Right atrium auricular region (tissue), 2 donors: ENCODE results near the gene FMNL2. TPM values are rescaled to one million over a fixed set of nuclear protein-coding genes. Genes with fewer than 3 reads are reported as not detected.

Experiments used
- DNase-seq: peaks from one replicate; pipeline ENCODE4 v3.0.0-alpha.2; 2019; ENCODE audit warnings: low spot score
- H3K27ac ChIP-seq, 2 donors: fragments of 200-600 bp; sonication (generic); 1 replicate in 1 of 2; 2 replicates in 1 of 2; pipeline ENCODE4 v1.5.1; 2016 to 2019
- H3K27me3 ChIP-seq, 2 donors: fragments of 200-600 bp; sonication (generic); one replicate each; pipeline versions ENCODE4 v1.5.1 to v1.6.0; 2017 to 2019
- H3K36me3 ChIP-seq: fragments of 200-600 bp; sonication (generic); one replicate; pipeline ENCODE4 v1.5.1; 2016
- H3K4me1 ChIP-seq, 2 donors: fragments of 200-600 bp; sonication (generic); one replicate each; pipeline versions ENCODE4 v1.5.1 to v1.6.0; 2017 to 2019
- H3K4me3 ChIP-seq, 2 donors: fragments of 200-600 bp; sonication (generic); 1 replicate in 1 of 2; 2 replicates in 1 of 2; pipeline ENCODE4 v1.5.1; 2017 to 2019; ENCODE audit warnings: mild to moderate bottlenecking in 1 of 2, moderate library complexity in 1 of 2
- H3K9me3 ChIP-seq, 2 donors: fragments of 200-600 bp; sonication (generic); one replicate each; pipeline ENCODE4 v1.5.1; 2019
- CTCF ChIP-seq, 2 donors: fragments of 200-600 bp; sonication (generic); IDR thresholded peaks; one replicate each; pipeline ENCODE4 v1.5.1; 2019; ENCODE audit warnings: antibody characterized with exemption in 2 of 2
- total RNA-seq, 2 donors: library from RNA; depleted of rRNA; stranded (reverse); fragments of >200 nt; gene quantifications; one replicate each; pipeline ENCODE4 v1.1.0, GENCODE V29; 2016

Gene FMNL2
- total RNA-seq, 2 donors from 2014 or later: 6.0 to 11.5 TPM

GRCh38 chr2:152651834-152652233 is 316.9 kb downstream of the FMNL2 start:
- no peak for TF ChIP-seq CTCF (IDR thresholded peaks at IDR 0.05)
- H3K4me3 ChIP-seq: no peak overlapping the region
- H3K4me1 ChIP-seq: peaks cover 0 to 19% of the 10 kb centered on the region in 2 donors
- no peaks in the 10 kb centered on the region for H3K9me3 ChIP-seq
- no peak overlapping the region for H3K27ac ChIP-seq
- no peak for DNase-seq
- H3K36me3 ChIP-seq: peaks cover 9% of the 10 kb centered on the region
- H3K27me3 ChIP-seq: no peaks in the 10 kb centered on the region

GRCh38 chr2:152655880-152656279 is 320.9 kb downstream of the FMNL2 start:
- Histone ChIP-seq H3K9me3 (no peaks in the 10 kb centered on the region), H3K27me3 (no peaks in the 10 kb centered on the region), H3K36me3 (peaks cover 46% of the 10 kb centered on the region), H3K4me3 (no peak overlapping the region), H3K4me1 (no peaks in the 10 kb centered on the region), H3K27ac (no peak overlapping the region)
- TF ChIP-seq CTCF (IDR thresholded peaks at IDR 0.05): no peak
- DNase-seq: no peak

GRCh38 chr2:152657043-152657442 is 322.1 kb downstream of the FMNL2 start:
- no peak for TF ChIP-seq CTCF (IDR thresholded peaks at IDR 0.05)
- no peak for DNase-seq
- Histone ChIP-seq H3K4me3 (no peak overlapping the region), H3K27ac (no peak overlapping the region), H3K9me3 (no peaks in the 10 kb centered on the region), H3K4me1 (no peaks in the 10 kb centered on the region), H3K27me3 (no peaks in the 10 kb centered on the region), H3K36me3 (peaks cover 58% of the 10 kb centered on the region)

GRCh38 chr2:152658221-152658620 is 323.2 kb downstream of the FMNL2 start:
- no peaks in the 10 kb centered on the region for H3K4me1 ChIP-seq
- H3K27ac ChIP-seq: no peak overlapping the region
- DNase-seq: no peak
- no peak overlapping the region for H3K4me3 ChIP-seq
- no peaks in the 10 kb centered on the region for H3K9me3 ChIP-seq
- TF ChIP-seq CTCF (IDR thresholded peaks at IDR 0.05): no peak
- no peaks in the 10 kb centered on the region for H3K27me3 ChIP-seq
- H3K36me3 ChIP-seq: peaks cover 70% of the 10 kb centered on the region

GRCh38 chr2:152661076-152661475 is 326.1 kb downstream of the FMNL2 start:
- no peak for DNase-seq
- no peaks in the 10 kb centered on the region for H3K4me1 ChIP-seq
- H3K36me3 ChIP-seq: peaks cover 91% of the 10 kb centered on the region
- H3K9me3 ChIP-seq: no peaks in the 10 kb centered on the region
- H3K27me3 ChIP-seq: no peaks in the 10 kb centered on the region
- H3K27ac ChIP-seq: no peak overlapping the region
- TF ChIP-seq CTCF (IDR thresholded peaks at IDR 0.05): no peak
- no peak overlapping the region for H3K4me3 ChIP-seq

- no peak overlapping the region for H3K27ac ChIP-seq
- no peak overlapping the region for H3K4me3 ChIP-seq
- DNase-seq: no peak
- no peaks in the 10 kb centered on the region for H3K27me3 ChIP-seq
- no peak for TF ChIP-seq CTCF (IDR thresholded peaks at IDR 0.05)
- H3K36me3 ChIP-seq: peaks cover 90% of the 10 kb centered on the region
- H3K9me3 ChIP-seq: no peaks in the 10 kb centered on the region
- no peaks in the 10 kb centered on the region for H3K4me1 ChIP-seq
Observed at GRCh38 chr2:152664725-152665124, 329.8 kb downstream of the FMNL2 start.
